NCI-H460 (cell line): Measurements from ENCODE around the gene GALNT15. TPM values are rescaled to one million over a fixed set of nuclear protein-coding genes. Genes with fewer than 3 reads are reported as not detected.

Source experiments
- DNase-seq: peaks from one replicate; pipeline ENCODE4 v3.0.0-alpha.2; 2016; ENCODE audit warnings: low read depth; ENCODE audit errors: extremely low read depth
- polyA plus RNA-seq: library from polyadenylated mRNA; depleted of rRNA; stranded (reverse); fragments of >200 nt; gene quantifications from 2 replicates; pipeline ENCODE4 v1.2.3, GENCODE V29; 2014; cell fraction: nucleus; rRNA removed
- total RNA-seq: library from RNA; depleted of rRNA; stranded (reverse); fragments of >200 nt; shearing (Covaris generic); gene quantifications from 2 replicates; pipeline ENCODE4 v1.2.3, GENCODE V29; 2014; rRNA removed

GALNT15 gene, protein sequence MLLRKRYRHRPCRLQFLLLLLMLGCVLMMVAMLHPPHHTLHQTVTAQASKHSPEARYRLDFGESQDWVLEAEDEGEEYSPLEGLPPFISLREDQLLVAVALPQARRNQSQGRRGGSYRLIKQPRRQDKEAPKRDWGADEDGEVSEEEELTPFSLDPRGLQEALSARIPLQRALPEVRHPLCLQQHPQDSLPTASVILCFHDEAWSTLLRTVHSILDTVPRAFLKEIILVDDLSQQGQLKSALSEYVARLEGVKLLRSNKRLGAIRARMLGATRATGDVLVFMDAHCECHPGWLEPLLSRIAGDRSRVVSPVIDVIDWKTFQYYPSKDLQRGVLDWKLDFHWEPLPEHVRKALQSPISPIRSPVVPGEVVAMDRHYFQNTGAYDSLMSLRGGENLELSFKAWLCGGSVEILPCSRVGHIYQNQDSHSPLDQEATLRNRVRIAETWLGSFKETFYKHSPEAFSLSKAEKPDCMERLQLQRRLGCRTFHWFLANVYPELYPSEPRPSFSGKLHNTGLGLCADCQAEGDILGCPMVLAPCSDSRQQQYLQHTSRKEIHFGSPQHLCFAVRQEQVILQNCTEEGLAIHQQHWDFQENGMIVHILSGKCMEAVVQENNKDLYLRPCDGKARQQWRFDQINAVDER
- 0.07 and 0.09 TPM in 2 replicates for total RNA-seq
- 0.31 TPM in 1 of 2 replicates, not detected in the other for polyA plus RNA-seq

DNA sequence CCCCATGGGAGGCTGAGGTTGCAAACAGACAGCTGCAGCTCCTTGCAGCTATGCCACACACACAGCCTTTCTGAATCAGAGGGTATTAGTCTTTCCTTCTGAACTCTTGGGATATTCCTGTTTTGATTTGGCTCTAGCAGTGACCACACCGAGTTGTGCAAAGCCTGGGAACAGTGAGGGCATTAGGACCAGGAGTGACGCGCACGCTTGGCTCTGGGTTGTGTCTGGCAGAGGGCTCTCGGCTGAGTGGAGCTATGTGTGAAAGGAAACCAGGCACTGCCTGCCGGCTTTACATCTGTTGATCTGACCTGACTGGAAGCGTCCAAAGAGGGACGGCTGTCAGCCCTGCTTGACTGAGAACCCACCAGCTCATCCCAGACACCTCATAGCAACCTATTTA lies at the start of gene GALNT15:
Gene GALNT15 (plus strand): TSS at position 292 of the 400 bp plus-strand sequence. CDS start 472 bp downstream, outside the sequence.
- peak; percentile 9 for DNase-seq

DNA sequence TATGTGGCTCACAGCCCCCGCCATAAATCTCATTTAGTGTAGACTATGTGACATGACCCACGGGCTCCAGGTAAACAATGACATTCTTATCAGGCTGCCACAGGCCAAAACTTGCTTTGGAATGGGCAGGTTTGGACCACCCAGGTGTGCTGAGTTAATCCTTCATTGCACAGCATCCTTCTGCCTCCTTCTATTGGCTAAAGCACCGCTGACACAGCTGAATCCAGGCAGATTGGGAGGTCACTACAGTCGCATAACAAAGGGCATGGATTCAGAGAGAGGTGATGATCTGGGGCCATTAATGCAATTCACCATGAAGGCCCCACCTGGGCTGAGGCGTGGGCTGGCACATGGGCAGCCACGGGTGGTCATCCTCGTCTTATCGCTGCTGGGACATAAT lies 47.8 kb upstream of the GALNT15 start:
- no peak for DNase-seq

DNA sequence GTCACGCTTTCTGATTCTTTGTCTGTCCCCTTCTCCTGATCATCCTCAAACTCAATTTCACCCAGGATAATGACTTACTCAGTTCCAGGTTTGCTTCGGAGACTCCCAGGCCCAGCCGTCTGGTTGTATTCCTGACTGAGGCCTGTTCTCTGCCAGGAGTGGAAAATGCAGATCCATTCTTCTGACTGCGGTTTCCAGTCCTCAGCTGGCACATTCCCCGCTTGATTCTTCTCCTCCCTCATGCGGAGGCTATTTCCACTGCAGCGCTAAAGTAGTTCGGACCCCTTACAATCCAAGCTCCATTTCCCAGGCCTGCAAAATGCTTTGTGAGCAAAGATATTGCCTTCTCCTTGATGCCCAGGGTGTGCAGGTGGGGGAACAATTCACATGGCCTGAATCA lies 47.2 kb upstream of the GALNT15 start:
- DNase-seq, result no peak

DNA sequence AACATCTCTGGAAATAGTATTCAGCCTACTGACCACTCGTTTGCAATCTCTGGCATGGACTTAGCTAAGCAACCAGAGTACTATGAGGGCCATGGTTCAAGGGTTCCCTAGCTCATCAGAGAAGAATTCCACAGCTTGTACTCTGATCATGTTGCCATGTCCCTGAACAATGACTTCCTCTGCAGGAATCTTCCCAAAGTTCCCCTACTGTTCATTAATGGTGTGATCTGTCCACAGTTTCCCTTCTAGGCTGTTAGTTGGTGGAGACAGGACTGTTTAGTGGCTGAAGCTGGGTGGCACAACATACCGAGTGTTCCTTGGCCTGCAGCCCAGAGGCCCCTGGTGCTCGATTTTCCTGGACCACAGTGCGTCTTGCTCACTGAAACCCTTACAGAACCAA lies 44.4 kb upstream of the GALNT15 start:
- no peak for DNase-seq

DNA sequence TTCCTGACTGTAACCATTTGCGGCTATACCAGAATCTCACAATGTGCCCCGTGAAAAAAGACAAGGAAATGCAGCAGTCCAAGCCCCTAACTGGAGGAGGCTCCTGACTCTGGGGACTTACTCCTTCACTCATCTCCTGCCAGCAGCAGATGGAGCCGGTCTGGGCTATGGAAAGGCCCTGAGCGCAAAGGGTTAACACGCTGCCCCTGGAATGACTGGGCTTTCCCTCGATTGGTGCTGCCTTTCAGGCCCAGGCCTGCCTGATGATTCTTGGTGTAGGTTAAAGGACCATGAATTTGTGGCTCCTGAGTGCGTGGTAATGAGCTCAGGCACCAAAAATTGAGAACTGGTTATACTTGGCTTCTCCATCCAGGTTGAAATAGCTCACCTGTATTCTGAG lies 42.3 kb upstream of the GALNT15 start:
- DNase-seq, result no peak

DNA sequence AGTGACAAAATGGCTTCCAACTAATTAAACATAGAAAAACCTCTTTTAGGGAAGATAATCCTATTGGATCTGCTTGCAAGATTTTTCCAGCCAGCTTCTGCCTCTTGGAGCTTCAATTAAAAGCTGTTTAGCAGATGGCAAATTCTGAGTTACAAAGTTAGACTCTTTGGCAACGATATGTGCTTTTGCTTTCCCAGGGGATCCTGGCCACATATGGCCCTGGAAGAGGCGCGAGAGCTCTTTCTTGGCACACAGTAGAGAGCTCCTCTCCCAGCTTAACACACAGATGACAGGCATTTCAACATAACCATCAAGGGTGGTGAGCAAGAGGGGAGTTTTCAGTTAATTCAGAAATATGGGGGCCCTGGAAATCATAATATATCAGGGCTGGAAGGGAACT lies 41.6 kb upstream of the GALNT15 start:
- DNase-seq, result no peak

DNA sequence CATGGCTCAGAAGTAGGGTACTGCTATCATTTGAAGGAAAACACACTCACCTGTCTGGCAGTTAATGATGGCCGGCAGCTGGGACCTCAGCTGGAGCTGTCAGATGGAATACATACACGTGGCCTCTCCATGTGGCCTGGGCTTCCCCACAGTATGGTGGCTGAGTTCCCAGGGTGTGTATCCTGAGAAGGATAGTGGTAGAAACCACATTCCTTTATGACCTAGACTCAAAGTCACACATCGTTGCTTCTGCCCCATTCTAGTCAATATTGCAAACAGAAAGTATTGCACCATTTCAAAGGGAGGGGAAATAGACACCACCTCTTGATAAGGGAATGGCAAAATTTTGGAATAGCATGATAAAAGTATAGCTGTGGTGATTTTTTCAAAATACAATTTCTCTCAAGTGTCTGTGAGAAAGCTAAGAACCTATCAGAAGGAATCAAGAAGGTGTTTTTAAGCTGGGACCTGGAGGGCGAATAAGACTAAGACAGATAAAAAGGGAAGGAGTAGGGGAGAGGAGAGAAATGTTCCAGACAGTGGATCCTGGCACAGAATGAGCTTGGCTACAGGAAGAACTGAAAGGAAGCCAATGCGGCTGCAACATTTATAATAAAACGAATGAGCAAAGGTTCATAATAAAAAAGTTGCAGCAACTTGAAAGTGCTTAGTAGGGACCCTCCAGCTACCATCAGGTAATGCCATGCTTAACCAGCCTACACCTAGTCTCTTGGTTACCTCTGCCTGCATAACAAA lies 40.1 kb upstream of the GALNT15 start:
- no peak for DNase-seq

DNA sequence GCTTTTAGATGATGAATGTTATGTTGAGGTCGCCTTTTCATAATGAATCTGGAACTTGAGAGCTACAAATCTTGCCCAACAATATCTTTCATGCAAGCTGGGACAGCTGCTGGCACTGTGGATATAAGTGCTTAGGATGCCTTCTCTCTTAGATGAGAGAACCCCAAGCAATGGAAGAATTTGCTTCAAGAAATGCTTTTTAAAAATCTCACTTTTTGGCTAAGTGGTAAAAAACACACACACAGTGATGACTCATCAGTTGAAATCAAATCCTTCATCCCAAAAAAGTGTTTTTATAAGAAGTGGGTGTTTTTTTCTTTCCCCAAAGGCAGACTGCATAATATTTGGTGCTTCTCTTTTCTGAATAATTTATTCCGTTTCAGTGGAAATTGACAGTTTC lies 38.4 kb upstream of the GALNT15 start:
- DNase-seq, result no peak

DNA sequence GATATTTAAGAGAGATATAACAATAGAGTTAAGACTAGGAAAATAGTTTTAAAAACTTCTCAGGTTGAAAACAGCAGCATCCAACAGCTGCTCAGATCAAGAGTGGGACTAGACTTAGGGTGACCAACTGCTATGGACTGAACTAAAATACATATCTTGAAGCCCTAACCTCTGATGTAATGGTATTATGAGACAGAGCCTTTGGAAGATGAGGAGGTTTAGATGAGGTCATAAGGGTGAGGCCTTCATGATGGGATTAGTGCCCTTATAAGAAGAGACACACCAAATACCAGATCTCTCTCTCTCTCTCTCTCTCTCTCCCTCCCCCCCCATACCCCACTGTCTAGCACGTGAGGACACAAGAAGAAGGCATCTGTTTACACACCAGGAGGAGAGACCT lies 37.4 kb upstream of the GALNT15 start:
- no peak for DNase-seq

DNA sequence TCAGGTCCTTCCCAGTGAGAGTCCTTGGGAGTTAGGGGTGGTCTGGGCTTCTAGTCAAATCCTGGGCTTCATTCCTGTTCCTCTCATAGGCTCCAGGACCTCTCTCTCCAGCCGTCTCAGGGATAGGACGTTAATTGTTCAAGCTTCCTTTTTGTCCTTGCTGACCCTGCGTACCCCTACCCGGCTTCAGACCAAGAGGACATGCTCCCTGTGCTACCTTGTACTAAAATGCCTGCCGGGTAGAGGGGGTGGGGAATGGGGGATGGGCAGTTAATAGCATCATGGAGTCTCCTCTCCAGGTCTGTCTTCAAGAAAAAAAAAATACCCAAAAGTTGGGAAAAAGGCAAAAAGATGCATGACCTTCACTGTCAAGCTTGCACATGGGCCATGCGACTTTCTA lies 36.5 kb upstream of the GALNT15 start:
- no peak for DNase-seq

DNA sequence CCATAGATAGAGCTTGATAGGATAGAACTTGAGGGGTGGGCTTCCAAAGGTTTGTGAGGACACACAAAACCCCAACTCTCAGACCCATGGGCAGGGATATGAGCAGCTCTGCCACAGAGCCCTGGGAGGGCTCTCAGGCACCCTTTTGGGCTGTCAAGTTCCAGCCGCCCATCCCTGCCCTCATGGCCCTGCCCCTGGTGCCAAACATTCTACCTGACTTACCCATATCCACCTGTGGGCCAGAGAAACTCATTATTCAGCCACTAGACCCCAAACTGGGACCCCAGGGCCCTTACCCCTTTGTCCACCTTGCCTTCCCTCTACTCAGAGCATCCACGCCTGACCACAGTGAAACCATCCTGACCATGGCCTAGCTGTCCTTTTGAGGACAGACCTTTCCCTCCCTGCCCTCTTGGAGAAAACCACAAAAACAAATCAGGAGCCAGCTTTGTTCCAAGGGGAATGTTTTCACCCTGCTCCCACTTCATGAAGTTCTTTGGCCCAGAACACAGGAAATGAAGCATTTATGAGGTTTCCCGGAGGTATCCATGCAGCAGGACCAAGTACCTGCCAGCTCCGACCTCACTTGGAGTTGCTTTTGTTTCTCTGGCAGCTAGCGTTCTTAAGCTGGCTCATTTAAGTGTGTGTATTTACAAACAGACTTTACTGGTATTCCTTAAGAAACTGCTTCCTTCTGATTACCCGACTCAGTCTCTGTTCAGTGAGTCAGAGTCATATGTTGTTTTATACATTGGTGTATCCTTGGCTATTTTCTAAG lies 34.2 kb upstream of the GALNT15 start:
- no peak for DNase-seq

DNA sequence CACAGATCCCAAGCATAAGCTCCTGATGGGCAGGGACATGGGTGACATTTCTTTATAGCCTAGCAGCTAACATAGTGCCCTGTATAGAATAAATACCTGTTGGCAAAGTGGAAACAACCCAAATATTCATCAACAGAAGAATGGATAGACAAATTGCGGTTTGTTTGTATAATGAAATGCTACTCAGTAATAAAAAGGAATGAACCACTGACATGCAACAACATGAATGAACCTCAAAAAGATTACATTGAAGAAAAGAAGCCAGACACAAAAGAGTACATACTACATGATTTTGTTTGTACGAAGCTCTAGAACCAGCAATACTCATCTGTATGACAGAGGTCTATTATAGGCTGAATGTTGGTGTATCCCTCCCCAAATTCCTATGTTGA lies 33.6 kb upstream of the GALNT15 start:
- no peak for DNase-seq

DNA sequence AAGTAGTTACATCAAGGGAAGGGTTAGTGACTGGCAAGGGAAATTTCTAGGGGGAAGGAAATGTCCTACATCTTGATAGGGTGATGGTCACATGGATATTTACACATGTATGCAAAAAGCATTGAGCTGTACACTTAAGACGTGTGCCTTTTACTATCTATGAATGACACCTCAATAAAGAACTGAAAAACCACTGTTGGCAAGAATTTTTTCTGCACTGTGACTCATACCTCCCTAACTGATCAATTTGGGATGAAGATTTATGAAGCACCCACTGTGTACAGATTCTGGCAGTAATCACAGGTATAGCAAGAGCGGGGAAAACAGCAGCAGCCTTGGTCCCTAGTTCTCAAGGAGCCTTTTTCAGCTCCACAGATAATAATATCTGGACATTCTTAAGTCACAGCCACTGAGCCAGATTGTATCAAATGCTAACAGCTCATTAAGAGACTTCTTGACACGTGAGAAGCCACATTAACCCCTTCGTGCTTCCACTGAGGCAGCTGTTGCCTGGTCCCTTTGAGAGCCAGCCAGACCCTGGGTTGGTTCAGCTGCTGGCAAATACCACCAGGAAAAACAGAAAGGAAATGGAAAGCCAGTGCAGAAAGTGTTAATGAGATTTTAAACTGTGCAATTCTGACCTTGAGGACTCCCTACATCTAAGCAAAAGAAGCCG lies 32.0 kb upstream of the GALNT15 start:
- no peak for DNase-seq

DNA sequence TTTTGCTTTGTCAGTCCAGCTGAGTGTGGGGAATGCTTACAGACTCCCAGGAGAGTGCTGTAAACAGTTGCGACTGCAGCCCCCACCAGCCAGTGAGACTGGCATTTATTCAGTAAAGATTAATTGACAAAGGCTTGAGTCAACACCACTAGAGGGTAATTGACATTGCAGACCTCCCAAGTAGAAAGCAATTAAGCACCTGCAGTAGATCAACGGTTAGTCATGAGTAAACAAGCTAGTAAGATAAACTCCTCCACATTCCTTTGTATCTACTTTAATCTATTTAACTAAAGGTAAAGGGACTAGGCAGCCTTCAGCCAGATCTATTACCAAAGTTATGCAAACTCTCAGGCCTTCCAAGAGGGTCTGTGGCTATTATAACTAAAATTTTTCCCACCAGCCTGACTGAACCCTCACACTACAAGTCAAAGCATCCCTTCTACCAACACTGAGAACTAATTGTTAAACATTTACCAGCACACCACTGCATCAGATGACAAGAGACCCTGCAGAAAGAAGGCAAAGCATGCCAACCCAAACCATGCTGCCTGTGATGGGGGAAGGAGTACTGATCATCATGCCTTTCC lies 30.5 kb upstream of the GALNT15 start:
- DNase-seq, result no peak

DNA sequence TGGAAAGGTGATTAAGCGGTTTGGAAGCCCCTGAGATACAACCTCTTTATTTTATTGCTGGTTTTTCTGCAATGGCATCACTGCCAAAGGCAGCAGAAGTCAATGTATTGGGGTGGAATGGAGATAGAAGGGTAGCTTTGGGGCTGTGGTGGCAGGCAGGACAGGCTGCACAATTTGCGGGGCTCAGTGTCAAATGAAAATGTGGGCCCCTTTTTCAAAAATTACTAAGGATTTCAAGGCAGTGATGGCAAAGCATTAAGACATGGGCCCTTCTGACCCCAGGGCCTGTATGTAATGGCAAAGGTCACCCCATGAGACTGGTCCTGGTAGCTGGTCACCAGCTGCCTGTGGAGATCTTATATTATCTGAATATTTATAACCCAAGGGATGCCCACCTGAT lies 29.3 kb upstream of the GALNT15 start:
- DNase-seq, result no peak

DNA sequence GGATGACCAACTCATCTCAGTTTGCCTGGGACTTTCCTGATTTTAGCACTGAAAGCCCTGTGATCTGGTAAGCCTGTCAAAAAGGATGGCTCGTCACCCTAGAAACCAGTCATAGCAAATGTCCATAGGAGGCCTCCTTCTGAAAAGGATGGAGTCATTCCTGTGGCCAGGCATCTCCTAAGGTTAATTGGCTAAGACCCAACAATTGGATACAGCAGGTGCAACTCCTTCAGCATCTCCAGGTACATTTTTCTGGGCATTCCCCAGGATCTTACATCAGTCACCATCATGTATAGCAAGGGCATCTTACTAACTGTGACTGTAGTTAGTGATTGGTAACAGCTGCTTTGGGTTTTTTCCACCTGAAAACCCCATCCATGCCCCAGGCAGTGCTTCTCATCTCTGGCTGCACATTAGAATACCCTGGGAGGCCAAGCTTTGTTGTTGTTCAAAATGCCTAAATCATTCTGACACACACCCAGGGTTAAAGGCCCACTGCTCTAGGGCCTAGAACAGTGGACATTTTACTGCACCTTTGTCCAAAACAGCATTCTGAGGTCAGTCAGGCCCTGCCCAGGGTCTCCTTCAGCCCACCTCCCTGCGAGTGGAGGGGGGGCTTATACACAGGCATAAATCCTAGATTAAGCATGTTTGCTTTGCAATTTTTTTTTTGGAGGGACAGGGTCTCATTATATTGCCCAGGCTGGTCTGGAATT lies 28.3 kb upstream of the GALNT15 start:
- no peak for DNase-seq

DNA sequence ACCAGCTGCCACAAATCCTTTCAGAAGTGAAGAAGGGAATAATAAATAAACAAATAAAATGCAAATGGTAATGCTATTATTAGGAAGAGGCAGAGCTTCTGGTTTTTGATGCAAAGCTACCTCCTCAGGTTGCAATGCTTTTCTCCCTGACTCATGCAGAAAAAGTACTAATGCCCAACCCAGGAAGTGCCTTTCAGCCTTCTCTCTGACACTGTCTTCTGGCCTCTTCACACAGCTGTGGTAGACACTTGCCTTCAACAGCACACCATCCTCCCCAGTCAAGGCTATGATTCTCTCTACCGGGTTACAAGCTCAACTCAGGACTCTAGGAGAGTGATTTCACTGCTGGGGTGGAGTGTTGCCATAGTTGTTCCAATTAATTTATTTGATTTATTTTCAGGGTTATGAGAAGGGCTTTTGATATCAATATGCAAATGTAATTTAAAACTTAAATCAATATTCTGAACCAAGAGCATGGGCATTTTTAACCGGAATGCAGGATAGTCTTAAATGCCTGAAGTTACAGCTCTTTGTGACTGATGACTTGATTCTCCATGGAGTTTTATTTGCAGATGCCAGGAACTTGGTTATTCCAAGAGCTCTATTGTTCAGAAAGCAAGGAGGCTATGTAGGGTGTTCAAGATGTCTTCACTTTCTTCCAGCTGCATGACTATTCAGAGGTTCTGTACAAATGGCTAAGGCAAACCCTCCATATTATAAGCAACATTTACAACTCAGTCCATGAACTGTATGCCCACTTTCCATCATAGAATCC lies 27.1 kb upstream of the GALNT15 start:
- peak; percentile 25 for DNase-seq

DNA sequence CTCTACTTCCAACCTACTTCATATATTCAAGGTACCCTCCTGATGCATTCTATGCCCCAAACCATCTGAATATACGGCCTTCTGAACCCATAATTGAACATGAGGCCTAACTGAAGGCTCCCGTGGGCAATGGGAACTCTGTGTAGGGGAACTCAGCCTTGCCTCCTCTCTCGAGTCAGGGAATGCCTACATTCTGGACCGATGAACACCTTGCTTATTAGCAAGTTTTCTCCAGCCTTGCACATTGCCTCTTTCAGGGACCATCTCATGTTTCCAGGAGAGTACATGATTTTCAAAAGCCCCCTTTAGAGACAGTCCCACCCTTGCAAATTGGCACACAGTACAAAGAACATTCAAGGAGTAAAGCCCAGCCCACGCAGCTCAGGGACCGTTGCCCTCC lies 26.3 kb upstream of the GALNT15 start:
- DNase-seq, result no peak
